WTC11 (cell line): ENCODE results near the gene SHROOM3. TPM values are rescaled to one million over a fixed set of nuclear protein-coding genes. Genes with fewer than 3 reads are reported as not detected.

Experiments used
- ATAC-seq: fragments of 200-7000 bp; cut with Tn5 transposase; 2 replicates; pipeline ENCODE4 v1.10.0; 2021; ENCODE audit warnings: mild to moderate bottlenecking, moderate library complexity
- CTCF ChIA-PET: fragments of 300-600 bp; sonication (Branson Sonifier 250); formaldehyde crosslinking; loops from one replicate; lab custom pipeline; 2021; ENCODE audit warnings: antibody characterized with exemption; lab: Charles Lee
- POLR2A ChIA-PET: fragments of 350-600 bp; sonication (Branson Sonifier 250); formaldehyde crosslinking; loops from one replicate; lab custom pipeline; 2021; ENCODE audit warnings: antibody characterized with exemption; lab: Charles Lee
- DNase-seq: peaks from one replicate; pipeline ENCODE4 v3.0.0; 2021; ENCODE audit warnings: low spot score
- H3K27ac Mint-ChIP-seq: 2 replicates; pipeline ENCODE4 v1.8.0; 2021; ENCODE audit warnings: mixed read lengths
- H3K27me3 Mint-ChIP-seq: 2 replicates; pipeline ENCODE4 v1.8.0; 2021; ENCODE audit warnings: low read depth, mild to moderate bottlenecking, moderate library complexity, mixed read lengths
- H3K36me3 Mint-ChIP-seq: 2 replicates; pipeline ENCODE4 v1.8.0; 2021; ENCODE audit warnings: mixed read lengths
- H3K4me1 Mint-ChIP-seq: 2 replicates; pipeline ENCODE4 v1.8.0; 2022; ENCODE audit warnings: mixed read lengths
- H3K4me3 Mint-ChIP-seq: 2 replicates; pipeline ENCODE4 v1.8.0; 2021; ENCODE audit warnings: mild to moderate bottlenecking, moderate library complexity, mixed read lengths
- H3K9me3 Mint-ChIP-seq: 2 replicates; pipeline ENCODE4 v1.8.0; 2021; ENCODE audit warnings: mixed read lengths
- AFF4 ChIP-seq: sonication (generic); formaldehyde crosslinking; IDR thresholded peaks from 2 replicates; pipeline ENCODE4 v1.8.1; 2023; ENCODE audit warnings: mild to moderate bottlenecking, missing genetic modification reagents, borderline replicate concordance
- ATF1 ChIP-seq: sonication (generic); formaldehyde crosslinking; IDR thresholded peaks from 2 replicates; pipeline ENCODE4 v1.8.1; 2023; ENCODE audit warnings: mild to moderate bottlenecking, moderate library complexity, missing genetic modification reagents
- ETV6 ChIP-seq: sonication (generic); formaldehyde crosslinking; IDR thresholded peaks from 2 replicates; pipeline ENCODE4 v1.8.1; 2022; ENCODE audit warnings: mild to moderate bottlenecking, missing genetic modification reagents
- FOXP4 ChIP-seq: sonication (generic); formaldehyde crosslinking; IDR thresholded peaks from 2 replicates; pipeline ENCODE4 v1.8.0; 2022; ENCODE audit warnings: mild to moderate bottlenecking, missing genetic modification reagents
- IRF2 ChIP-seq: sonication (generic); formaldehyde crosslinking; IDR thresholded peaks from 2 replicates; pipeline ENCODE4 v1.8.0; 2022; ENCODE audit warnings: low read depth, missing genetic modification reagents, borderline replicate concordance
- NFYB ChIP-seq: sonication (generic); formaldehyde crosslinking; conservative IDR thresholded peaks from 2 replicates; pipeline ENCODE4 v1.8.0; 2022; ENCODE audit warnings: low read depth, missing genetic modification reagents
- PRRX2 ChIP-seq: fragments of 250-450 bp; sonication (Bioruptor Pico); IDR thresholded peaks from 2 replicates; pipeline ENCODE4 v1.8.0; 2021; ENCODE audit warnings: mild to moderate bottlenecking
- SOX15 ChIP-seq: fragments of 250-450 bp; sonication (Bioruptor Pico); IDR thresholded peaks from 2 replicates; pipeline ENCODE4 v1.9.0; 2021; ENCODE audit warnings: mild to moderate bottlenecking
- TEAD4 ChIP-seq: sonication (generic); formaldehyde crosslinking; IDR thresholded peaks from 2 replicates; pipeline ENCODE4 v1.8.0; 2022; ENCODE audit warnings: mild to moderate bottlenecking, missing genetic modification reagents
- ZBTB21 ChIP-seq: sonication (generic); formaldehyde crosslinking; IDR thresholded peaks from 2 replicates; pipeline ENCODE4 v1.8.1; 2023; ENCODE audit warnings: mild to moderate bottlenecking, missing genetic modification reagents, borderline replicate concordance
- ZNF232 ChIP-seq: sonication (generic); formaldehyde crosslinking; IDR thresholded peaks from 2 replicates; pipeline ENCODE4 v1.8.0; 2022; ENCODE audit warnings: mild to moderate bottlenecking, missing genetic modification reagents
- ZNF416 ChIP-seq: fragments of 250-450 bp; sonication (Bioruptor Pico); IDR thresholded peaks from 2 replicates; pipeline ENCODE4 v1.9.0; 2021; ENCODE audit warnings: mild to moderate bottlenecking, inconsistent platforms
- total RNA-seq: library from RNA; stranded (reverse); gene quantifications from 3 replicates; pipeline ENCODE4 v1.2.3, GENCODE V29; 2021
- TF ChIP-seq, protein P1 (sequence below): sonication (generic); formaldehyde crosslinking; IDR thresholded peaks from 2 replicates; pipeline ENCODE4 v1.8.1; 2023; ENCODE audit warnings: mild to moderate bottlenecking, missing genetic modification reagents, moderate library complexity
- TF ChIP-seq, protein P2 (sequence below): sonication (generic); formaldehyde crosslinking; IDR thresholded peaks from 2 replicates; pipeline ENCODE4 v1.8.1; 2022; ENCODE audit warnings: mild to moderate bottlenecking, moderate library complexity, missing genetic modification reagents
- TF ChIP-seq, protein P3 (sequence below): sonication (generic); formaldehyde crosslinking; IDR thresholded peaks from 2 replicates; pipeline ENCODE4 v1.8.1; 2023; ENCODE audit warnings: mild to moderate bottlenecking, missing genetic modification reagents, moderate library complexity
- TF ChIP-seq, protein P4 (sequence below): sonication (generic); formaldehyde crosslinking; IDR thresholded peaks from 2 replicates; pipeline ENCODE4 v1.8.1; 2023; ENCODE audit warnings: mild to moderate bottlenecking, missing genetic modification reagents
- TF ChIP-seq, protein P5 (sequence below): sonication (generic); formaldehyde crosslinking; IDR thresholded peaks from 2 replicates; pipeline ENCODE4 v1.8.1; 2023; ENCODE audit warnings: mild to moderate bottlenecking, missing genetic modification reagents
- TF ChIP-seq, protein P6 (sequence below): fragments of 200-600 bp; IDR thresholded peaks from 2 replicates; pipeline ENCODE4 v1.8.0; 2022; ENCODE audit warnings: antibody characterized with exemption

Gene SHROOM3
- total RNA-seq, 1 experiment from 2014 or later = 71.9 TPM

GRCh38 chr4:76703123-76703490 is 268.1 kb downstream of the SHROOM3 start:
- ATAC-seq (no peak), DNase-seq (no peak)
- no peak overlapping the region for H3K4me3 Mint-ChIP-seq
- TF ChIP-seq FOXP4 (CRISPR knock-in tag) = no peak
- TF ChIP-seq AFF4 = no peak
- TF ChIP-seq ATF1 (CRISPR knock-in tag) = no peak
- no peak for TF ChIP-seq SOX15 (CRISPR knock-in tag)
- TF ChIP-seq NFYB (CRISPR knock-in tag) = no peak
- TF ChIP-seq, protein P1, sequence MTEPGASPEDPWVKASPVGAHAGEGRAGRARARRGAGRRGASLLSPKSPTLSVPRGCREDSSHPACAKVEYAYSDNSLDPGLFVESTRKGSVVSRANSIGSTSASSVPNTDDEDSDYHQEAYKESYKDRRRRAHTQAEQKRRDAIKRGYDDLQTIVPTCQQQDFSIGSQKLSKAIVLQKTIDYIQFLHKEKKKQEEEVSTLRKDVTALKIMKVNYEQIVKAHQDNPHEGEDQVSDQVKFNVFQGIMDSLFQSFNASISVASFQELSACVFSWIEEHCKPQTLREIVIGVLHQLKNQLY (CRISPR knock-in tag) = no peak
- TF ChIP-seq ZNF416 (CRISPR knock-in tag) = no peak
- TF ChIP-seq, protein P2, sequence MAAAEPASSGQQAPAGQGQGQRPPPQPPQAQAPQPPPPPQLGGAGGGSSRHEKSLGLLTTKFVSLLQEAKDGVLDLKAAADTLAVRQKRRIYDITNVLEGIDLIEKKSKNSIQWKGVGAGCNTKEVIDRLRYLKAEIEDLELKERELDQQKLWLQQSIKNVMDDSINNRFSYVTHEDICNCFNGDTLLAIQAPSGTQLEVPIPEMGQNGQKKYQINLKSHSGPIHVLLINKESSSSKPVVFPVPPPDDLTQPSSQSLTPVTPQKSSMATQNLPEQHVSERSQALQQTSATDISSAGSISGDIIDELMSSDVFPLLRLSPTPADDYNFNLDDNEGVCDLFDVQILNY (CRISPR knock-in tag) = no peak
- no peak for TF ChIP-seq IRF2
- TF ChIP-seq TEAD4 (CRISPR knock-in tag) = no peak
- TF ChIP-seq PRRX2 (CRISPR knock-in tag) = no peak
- TF ChIP-seq, protein P3, sequence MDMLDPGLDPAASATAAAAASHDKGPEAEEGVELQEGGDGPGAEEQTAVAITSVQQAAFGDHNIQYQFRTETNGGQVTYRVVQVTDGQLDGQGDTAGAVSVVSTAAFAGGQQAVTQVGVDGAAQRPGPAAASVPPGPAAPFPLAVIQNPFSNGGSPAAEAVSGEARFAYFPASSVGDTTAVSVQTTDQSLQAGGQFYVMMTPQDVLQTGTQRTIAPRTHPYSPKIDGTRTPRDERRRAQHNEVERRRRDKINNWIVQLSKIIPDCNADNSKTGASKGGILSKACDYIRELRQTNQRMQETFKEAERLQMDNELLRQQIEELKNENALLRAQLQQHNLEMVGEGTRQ (CRISPR knock-in tag) = no peak
- TF ChIP-seq ZBTB21 (CRISPR knock-in tag) = no peak
- TF ChIP-seq ZNF232 (CRISPR knock-in tag) = no peak
- TF ChIP-seq, protein P4, sequence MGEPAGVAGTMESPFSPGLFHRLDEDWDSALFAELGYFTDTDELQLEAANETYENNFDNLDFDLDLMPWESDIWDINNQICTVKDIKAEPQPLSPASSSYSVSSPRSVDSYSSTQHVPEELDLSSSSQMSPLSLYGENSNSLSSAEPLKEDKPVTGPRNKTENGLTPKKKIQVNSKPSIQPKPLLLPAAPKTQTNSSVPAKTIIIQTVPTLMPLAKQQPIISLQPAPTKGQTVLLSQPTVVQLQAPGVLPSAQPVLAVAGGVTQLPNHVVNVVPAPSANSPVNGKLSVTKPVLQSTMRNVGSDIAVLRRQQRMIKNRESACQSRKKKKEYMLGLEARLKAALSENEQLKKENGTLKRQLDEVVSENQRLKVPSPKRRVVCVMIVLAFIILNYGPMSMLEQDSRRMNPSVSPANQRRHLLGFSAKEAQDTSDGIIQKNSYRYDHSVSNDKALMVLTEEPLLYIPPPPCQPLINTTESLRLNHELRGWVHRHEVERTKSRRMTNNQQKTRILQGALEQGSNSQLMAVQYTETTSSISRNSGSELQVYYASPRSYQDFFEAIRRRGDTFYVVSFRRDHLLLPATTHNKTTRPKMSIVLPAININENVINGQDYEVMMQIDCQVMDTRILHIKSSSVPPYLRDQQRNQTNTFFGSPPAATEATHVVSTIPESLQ (CRISPR knock-in tag) = no peak
- TF ChIP-seq, protein P5, sequence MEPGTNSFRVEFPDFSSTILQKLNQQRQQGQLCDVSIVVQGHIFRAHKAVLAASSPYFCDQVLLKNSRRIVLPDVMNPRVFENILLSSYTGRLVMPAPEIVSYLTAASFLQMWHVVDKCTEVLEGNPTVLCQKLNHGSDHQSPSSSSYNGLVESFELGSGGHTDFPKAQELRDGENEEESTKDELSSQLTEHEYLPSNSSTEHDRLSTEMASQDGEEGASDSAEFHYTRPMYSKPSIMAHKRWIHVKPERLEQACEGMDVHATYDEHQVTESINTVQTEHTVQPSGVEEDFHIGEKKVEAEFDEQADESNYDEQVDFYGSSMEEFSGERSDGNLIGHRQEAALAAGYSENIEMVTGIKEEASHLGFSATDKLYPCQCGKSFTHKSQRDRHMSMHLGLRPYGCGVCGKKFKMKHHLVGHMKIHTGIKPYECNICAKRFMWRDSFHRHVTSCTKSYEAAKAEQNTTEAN (CRISPR knock-in tag) = no peak
- TF ChIP-seq, protein P6, sequence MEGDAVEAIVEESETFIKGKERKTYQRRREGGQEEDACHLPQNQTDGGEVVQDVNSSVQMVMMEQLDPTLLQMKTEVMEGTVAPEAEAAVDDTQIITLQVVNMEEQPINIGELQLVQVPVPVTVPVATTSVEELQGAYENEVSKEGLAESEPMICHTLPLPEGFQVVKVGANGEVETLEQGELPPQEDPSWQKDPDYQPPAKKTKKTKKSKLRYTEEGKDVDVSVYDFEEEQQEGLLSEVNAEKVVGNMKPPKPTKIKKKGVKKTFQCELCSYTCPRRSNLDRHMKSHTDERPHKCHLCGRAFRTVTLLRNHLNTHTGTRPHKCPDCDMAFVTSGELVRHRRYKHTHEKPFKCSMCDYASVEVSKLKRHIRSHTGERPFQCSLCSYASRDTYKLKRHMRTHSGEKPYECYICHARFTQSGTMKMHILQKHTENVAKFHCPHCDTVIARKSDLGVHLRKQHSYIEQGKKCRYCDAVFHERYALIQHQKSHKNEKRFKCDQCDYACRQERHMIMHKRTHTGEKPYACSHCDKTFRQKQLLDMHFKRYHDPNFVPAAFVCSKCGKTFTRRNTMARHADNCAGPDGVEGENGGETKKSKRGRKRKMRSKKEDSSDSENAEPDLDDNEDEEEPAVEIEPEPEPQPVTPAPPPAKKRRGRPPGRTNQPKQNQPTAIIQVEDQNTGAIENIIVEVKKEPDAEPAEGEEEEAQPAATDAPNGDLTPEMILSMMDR = no peak
- no peak for TF ChIP-seq ETV6
- TF ChIP-seq, all 79 proteins: peak for 0
- Mint-ChIP-seq H3K9me3 (no peaks in the 10 kb centered on the region), H3K4me1 (peaks cover 88% of the 10 kb centered on the region), H3K27me3 (no peaks in the 10 kb centered on the region), H3K27ac (peak overlapping the region; percentile 20), H3K36me3 (no peaks in the 10 kb centered on the region; the same call in 1 of the 2 replicates)
- ChIA-PET CTCF (interaction anchor here (0.7 kb wide), 1 partner anchor 12 kb away, joined by 3 read pairs; no protein-coding TSS in a partner anchor), POLR2A (no interaction called here)
